Measurements from ENCODE around the gene TMEM88. TPM values are rescaled to one million over a fixed set of nuclear protein-coding genes. Genes with fewer than 3 reads are reported as not detected.
A peak's percentile ranks its signal among the peaks of the same experiment; 100 is the strongest.

TMEM88 gene
- total RNA-seq, 1 donor from 2014 or later = 33.7 TPM

DNA sequence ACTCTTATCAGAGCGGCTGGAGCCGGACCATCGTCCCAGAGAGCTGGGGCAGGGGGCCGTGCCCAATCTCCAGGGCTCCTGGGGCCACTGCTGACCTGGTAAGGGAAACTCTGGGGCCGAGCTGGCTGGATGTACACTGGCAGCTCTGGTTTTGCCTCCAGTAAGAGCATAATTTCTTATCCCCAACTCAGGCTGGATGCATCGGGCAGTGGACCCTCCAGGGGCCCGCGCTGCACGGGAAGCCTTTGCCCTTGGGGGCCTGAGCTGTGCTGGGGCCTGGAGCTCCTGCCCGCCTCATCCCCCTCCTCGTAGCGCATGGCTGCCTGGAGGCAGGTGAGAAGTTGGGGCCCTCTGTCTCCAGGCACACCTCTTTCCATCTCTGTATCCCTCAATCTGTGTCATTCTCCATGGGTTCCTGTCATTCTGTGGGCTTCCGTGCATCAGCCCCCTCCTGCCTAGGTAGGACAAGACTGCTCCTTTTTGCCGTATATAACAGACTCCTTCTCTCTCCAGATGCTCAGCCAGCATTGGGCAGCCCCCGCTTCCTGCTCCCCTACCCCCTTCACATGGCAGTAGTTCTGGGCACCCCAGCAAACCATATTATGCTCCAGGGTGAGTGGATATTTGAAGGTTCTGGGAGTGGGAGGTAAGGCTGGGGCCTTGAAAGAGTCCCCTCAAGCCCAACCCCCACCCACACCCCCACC lies 9.4 kb upstream of the TMEM88 start:
- Histone ChIP-seq H3K36me3 (ENCODE audit: insufficient read depth, low read length) (peaks cover 5% of the 10 kb centered on the region), H4K20me1 (ENCODE audit: insufficient read depth, low read length) (peaks cover 41% of the 10 kb centered on the region), H3K4me2 (ENCODE audit: low read length) (peak overlapping the region; percentile 99), H2AFZ (ENCODE audit: low read depth, low read length) (no peak overlapping the region), H3K4me3 (ENCODE audit: insufficient read depth, low read depth, low read length) (peak overlapping the region; percentile 85), H3K27ac (ENCODE audit: low read depth, low read length) (peak overlapping the region; percentile 100), H3K4me1 (ENCODE audit: insufficient read depth, low read length) (peaks cover 30% of the 10 kb centered on the region), H3K27me3 (ENCODE audit: insufficient read depth, low read length) (no peaks in the 10 kb centered on the region), H3K9ac (ENCODE audit: low read length) (peak overlapping the region; percentile 100), H3K9me3 (ENCODE audit: insufficient read depth, low read depth, low read length) (no peaks in the 10 kb centered on the region), H3K79me2 (ENCODE audit: insufficient read depth, low read length) (peaks cover 33% of the 10 kb centered on the region)
- Mint-ChIP-seq H3K27me3 (ENCODE audit: low read depth, unreplicated experiment) (no peaks in the 10 kb centered on the region), H3K36me3 (ENCODE audit: low read depth, unreplicated experiment) (peaks cover 8% of the 10 kb centered on the region), H3K4me1 (ENCODE audit: low read depth, unreplicated experiment) (peaks cover 18% of the 10 kb centered on the region), H3K4me3 (ENCODE audit: unreplicated experiment) (peak overlapping the region; percentile 95), H3K27ac (ENCODE audit: unreplicated experiment) (peak overlapping the region; percentile 100), H3K9me3 (ENCODE audit: unreplicated experiment) (no peaks in the 10 kb centered on the region)
- DNase-seq (ENCODE audit: low read depth) (no peak), FAIRE-seq (no peak)
- no peak for TF ChIP-seq EZH2 (IDR thresholded peaks at IDR 0.05; ENCODE audit: insufficient read depth, low read length)
- TF ChIP-seq, protein P1, sequence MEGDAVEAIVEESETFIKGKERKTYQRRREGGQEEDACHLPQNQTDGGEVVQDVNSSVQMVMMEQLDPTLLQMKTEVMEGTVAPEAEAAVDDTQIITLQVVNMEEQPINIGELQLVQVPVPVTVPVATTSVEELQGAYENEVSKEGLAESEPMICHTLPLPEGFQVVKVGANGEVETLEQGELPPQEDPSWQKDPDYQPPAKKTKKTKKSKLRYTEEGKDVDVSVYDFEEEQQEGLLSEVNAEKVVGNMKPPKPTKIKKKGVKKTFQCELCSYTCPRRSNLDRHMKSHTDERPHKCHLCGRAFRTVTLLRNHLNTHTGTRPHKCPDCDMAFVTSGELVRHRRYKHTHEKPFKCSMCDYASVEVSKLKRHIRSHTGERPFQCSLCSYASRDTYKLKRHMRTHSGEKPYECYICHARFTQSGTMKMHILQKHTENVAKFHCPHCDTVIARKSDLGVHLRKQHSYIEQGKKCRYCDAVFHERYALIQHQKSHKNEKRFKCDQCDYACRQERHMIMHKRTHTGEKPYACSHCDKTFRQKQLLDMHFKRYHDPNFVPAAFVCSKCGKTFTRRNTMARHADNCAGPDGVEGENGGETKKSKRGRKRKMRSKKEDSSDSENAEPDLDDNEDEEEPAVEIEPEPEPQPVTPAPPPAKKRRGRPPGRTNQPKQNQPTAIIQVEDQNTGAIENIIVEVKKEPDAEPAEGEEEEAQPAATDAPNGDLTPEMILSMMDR (IDR thresholded peaks at IDR 0.05; ENCODE audit: insufficient read depth, low read depth, low read length) = no peak

DNA sequence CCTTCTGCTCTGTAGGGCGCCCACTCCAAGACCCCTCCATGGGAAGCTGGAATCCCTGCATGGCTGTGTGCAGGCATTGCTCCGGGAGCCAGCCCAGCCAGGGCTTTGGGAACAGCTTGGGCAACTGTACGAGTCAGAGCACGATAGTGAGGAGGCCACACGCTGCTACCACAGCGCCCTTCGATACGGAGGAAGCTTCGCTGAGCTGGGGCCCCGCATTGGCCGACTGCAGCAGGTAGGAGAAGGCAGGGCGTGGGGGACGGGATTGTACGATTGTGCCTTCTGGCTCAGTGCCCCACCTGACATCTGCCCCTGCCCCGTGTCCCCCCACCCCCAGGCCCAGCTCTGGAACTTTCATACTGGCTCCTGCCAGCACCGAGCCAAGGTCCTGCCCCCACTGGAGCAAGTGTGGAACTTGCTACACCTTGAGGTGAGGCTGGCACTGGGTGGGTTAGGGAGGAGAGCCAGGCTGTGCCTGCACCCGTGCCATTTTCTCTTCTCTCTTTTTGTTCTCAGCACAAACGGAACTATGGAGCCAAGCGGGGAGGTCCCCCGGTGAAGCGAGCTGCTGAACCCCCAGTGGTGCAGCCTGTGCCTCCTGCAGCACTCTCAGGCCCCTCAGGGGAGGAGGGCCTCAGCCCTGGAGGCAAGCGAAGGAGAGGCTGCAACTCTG lies 8.7 kb upstream of the TMEM88 start:
- no peak overlapping the region for H2AFZ ChIP-seq (ENCODE audit: low read depth, low read length)
- peaks cover 30% of the 10 kb centered on the region for H3K79me2 ChIP-seq (ENCODE audit: insufficient read depth, low read length)
- no peaks in the 10 kb centered on the region for H3K9me3 Mint-ChIP-seq (ENCODE audit: unreplicated experiment)
- H3K27ac Mint-ChIP-seq (ENCODE audit: unreplicated experiment) = no peak overlapping the region
- H3K4me3 Mint-ChIP-seq (ENCODE audit: unreplicated experiment) = peak overlapping the region; percentile 57
- peaks cover 11% of the 10 kb centered on the region for H3K4me1 Mint-ChIP-seq (ENCODE audit: low read depth, unreplicated experiment)
- no peaks in the 10 kb centered on the region for H3K9me3 ChIP-seq (ENCODE audit: insufficient read depth, low read depth, low read length)
- H3K36me3 Mint-ChIP-seq (ENCODE audit: low read depth, unreplicated experiment) = peaks cover 9% of the 10 kb centered on the region
- H3K4me2 ChIP-seq (ENCODE audit: low read length) = no peak overlapping the region
- no peak for DNase-seq (ENCODE audit: low read depth)
- no peaks in the 10 kb centered on the region for H3K27me3 Mint-ChIP-seq (ENCODE audit: low read depth, unreplicated experiment)
- no peak overlapping the region for H3K4me3 ChIP-seq (ENCODE audit: insufficient read depth, low read depth, low read length)
- H4K20me1 ChIP-seq (ENCODE audit: insufficient read depth, low read length) = peaks cover 41% of the 10 kb centered on the region
- peaks cover 25% of the 10 kb centered on the region for H3K4me1 ChIP-seq (ENCODE audit: insufficient read depth, low read length)
- H3K27ac ChIP-seq (ENCODE audit: low read depth, low read length) = no peak overlapping the region
- no peaks in the 10 kb centered on the region for H3K27me3 ChIP-seq (ENCODE audit: insufficient read depth, low read length)
- TF ChIP-seq EZH2 (IDR thresholded peaks at IDR 0.05; ENCODE audit: insufficient read depth, low read length) = no peak
- TF ChIP-seq, protein P1 (IDR thresholded peaks at IDR 0.05; ENCODE audit: insufficient read depth, low read depth, low read length) = no peak
- no peak for FAIRE-seq
- H3K36me3 ChIP-seq (ENCODE audit: insufficient read depth, low read length) = peaks cover 5% of the 10 kb centered on the region
- no peak overlapping the region for H3K9ac ChIP-seq (ENCODE audit: low read length)
